Kidney (tissue), 14 donors: ENCODE measurements around the gene PPP1R3E. TPM values are rescaled to one million over a fixed set of nuclear protein-coding genes. Genes with fewer than 3 reads are reported as not detected.
A peak's percentile ranks its signal among the peaks of the same experiment; 100 is the strongest.

Experiments
- DNase-seq, 5 donors: peaks; one replicate each; pipeline ENCODE4 v3.0.0-alpha.2; 2013 to 2020
- FAIRE-seq: peaks from 2 replicates; lab custom pipeline; 2012; peaks lifted over from hg19 to GRCh38; lab: Jason Lieb, UNC
- H3K27ac ChIP-seq, 2 donors: one replicate each; pipeline ENCODE4 v1.7.0; 2013; ENCODE audit warnings: low read depth in 2 of 2, low read length in 2 of 2, inconsistent platforms in 1 of 2
- H3K27me3 ChIP-seq: one replicate; pipeline ENCODE4 v1.7.1; 2013; ENCODE audit warnings: low read length, inconsistent platforms; ENCODE audit not compliant: control insufficient read depth, insufficient read depth
- H3K36me3 ChIP-seq, 3 donors: one replicate each; pipeline versions ENCODE4 v1.7.0 to v1.7.1; 2013; ENCODE audit warnings: low read length in 3 of 3, control low read depth in 1 of 3, inconsistent platforms in 1 of 3; ENCODE audit not compliant: insufficient read depth in 3 of 3, control insufficient read depth in 2 of 3
- H3K4me1 ChIP-seq, 3 donors: one replicate each; pipeline versions ENCODE4 v1.7.0 to v1.7.1; 2013; ENCODE audit warnings: low read length in 3 of 3, inconsistent platforms in 1 of 3, low read depth in 1 of 3; ENCODE audit not compliant: control insufficient read depth in 2 of 3, insufficient read depth in 2 of 3
- H3K4me3 ChIP-seq, 3 donors: one replicate each; pipeline versions ENCODE4 v1.7.0 to v1.8.1; 2013; ENCODE audit warnings: low read length in 3 of 3, control low read depth in 1 of 3, inconsistent platforms in 1 of 3
- H3K9ac ChIP-seq, 3 donors: one replicate each; pipeline versions ENCODE4 v1.7.0 to v1.7.1; 2013; ENCODE audit warnings: low read length in 3 of 3, control low read depth in 1 of 3, inconsistent platforms in 1 of 3
- H3K9me3 ChIP-seq, 3 donors: one replicate each; pipeline versions ENCODE4 v1.7.0 to v1.7.1; 2013; ENCODE audit warnings: low read length in 3 of 3, control low read depth in 1 of 3, inconsistent platforms in 1 of 3; ENCODE audit not compliant: control insufficient read depth in 2 of 3, insufficient read depth in 1 of 3
- intact Hi-C: fragments of 100-400 bp; cut with DNase I; formaldehyde crosslinking; loops from one replicate; pipeline ENCODE4 v1.11.1; 2022
- polyA plus RNA-seq: library from polyadenylated mRNA; stranded (reverse); fragments of 350-450 nt; fragmentation: Illumina TruSeq; extraction: RNeasy Lipid Tissue Mini Kit (QIAGEN cat#74804); gene quantifications from one replicate; pipeline ENCODE4 v1.2.3, GENCODE V29; 2014; ENCODE audit warnings: low read depth, low replicate concordance; ENCODE audit not compliant: insufficient read depth
- total RNA-seq: library from RNA; stranded (reverse); fragmentation: NEBNext Ultra II Directional; extraction: Animal tissue kit (Norgen Biotek cat#: 25700); gene quantifications from one replicate; pipeline ENCODE4 v1.2.1, GENCODE V29; 2021
- TF ChIP-seq, protein P1 (sequence below): IDR thresholded peaks from 3 replicates; pipeline ENCODE4 v1.5.1; 2012; ENCODE audit warnings: mild to moderate bottlenecking, moderate library complexity, borderline replicate concordance; ENCODE audit not compliant: insufficient read depth; ENCODE audit errors: extremely low read depth
- donor health status: control.
- donor health status: control.
- donor health status: control.
- donor health status: control.
- donor health status: control.
- donor health status: DM: yes; HTN: yes; CAD: no.
- donor health status: Normal renal cell carcinoma (clear cell type).

The PPP1R3E gene
- total and polyA plus RNA-seq, 2 donors from 2014 or later, result 17.3 to 22.8 TPM

DNA sequence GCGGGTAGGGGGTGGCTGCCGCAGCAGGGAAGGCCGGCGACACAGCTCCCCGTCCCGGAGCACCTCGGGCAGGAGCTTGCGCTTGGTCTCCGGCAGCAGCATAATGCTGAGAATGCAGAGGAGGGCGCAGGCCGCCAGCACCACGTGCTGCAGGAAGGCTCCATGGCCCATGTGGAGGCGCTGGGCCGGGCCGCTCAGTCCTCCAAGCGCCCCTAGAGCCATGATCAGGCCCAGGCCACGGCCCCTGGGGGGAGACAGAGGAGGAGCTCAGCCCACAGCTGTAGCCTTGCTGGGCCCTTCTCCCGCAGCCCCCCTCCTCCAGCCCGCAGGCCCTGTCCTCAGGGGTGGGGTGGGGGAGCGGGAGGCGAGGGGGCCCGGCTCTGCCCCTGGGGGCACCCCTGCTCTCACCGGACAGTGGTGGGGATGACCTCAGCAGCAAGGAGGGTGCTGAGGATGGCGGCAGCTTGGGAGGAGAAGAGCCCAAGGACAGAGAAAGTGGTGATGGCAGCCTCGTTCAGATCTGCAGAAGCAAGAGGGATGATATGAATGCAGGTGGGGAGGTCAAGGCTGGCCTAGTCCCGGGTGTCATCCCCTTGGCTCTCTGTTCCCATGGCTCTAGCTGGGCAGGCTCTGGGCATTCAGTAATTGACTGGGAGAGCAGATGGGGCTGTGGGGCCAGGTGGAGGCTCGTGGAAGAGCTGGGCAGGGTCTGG is 44.2 kb upstream of the PPP1R3E start:
- no peak for FAIRE-seq

DNA sequence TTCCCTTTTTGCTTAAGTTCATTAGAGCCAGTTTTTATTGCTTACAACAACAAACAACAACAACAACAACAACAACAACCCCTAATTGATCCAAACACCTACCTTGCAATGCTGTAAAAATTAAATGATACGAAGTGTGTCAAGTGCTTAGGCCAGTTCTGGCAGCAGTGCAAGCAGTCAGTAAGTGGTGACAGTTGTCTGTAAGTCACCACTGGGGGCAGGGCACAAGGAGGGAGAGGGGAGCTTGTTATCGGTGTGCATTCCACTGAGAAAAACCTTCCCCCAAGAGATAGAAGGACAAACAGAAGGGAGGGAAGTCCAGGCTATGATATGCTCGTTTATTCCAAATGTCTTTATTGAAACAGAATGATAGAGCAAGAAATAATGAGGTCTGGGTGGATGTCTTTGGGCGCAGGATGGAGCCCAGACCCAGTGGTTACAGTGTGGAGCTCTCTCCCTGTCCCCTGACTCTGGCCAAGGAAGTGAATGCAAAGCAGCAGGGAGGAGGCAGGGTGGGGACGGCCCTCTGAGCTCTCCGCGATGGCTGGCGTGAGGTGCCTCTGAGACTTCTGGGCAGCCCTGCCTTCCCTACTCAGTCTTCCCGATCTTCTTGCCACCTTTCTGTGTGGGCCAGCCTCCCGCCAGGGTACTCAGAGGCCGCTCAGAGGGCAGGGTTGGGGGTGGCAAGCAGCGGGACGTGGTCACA is 43.5 kb upstream of the PPP1R3E start:
- DNase-seq (peak in 1 of 5 donors; percentile 73), FAIRE-seq (no peak)
- no peak overlapping the region for H3K27ac ChIP-seq
- H3K9ac ChIP-seq, result no peak overlapping the region
- TF ChIP-seq, protein P1, sequence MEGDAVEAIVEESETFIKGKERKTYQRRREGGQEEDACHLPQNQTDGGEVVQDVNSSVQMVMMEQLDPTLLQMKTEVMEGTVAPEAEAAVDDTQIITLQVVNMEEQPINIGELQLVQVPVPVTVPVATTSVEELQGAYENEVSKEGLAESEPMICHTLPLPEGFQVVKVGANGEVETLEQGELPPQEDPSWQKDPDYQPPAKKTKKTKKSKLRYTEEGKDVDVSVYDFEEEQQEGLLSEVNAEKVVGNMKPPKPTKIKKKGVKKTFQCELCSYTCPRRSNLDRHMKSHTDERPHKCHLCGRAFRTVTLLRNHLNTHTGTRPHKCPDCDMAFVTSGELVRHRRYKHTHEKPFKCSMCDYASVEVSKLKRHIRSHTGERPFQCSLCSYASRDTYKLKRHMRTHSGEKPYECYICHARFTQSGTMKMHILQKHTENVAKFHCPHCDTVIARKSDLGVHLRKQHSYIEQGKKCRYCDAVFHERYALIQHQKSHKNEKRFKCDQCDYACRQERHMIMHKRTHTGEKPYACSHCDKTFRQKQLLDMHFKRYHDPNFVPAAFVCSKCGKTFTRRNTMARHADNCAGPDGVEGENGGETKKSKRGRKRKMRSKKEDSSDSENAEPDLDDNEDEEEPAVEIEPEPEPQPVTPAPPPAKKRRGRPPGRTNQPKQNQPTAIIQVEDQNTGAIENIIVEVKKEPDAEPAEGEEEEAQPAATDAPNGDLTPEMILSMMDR, result no peak
- no peaks in the 10 kb centered on the region for H3K9me3 ChIP-seq
- no peak overlapping the region for H3K4me3 ChIP-seq
- intact Hi-C loops, result no loop called here
- H3K4me1 ChIP-seq, result no peaks in the 10 kb centered on the region
- no peaks in the 10 kb centered on the region for H3K36me3 ChIP-seq
- no peaks in the 10 kb centered on the region for H3K27me3 ChIP-seq

More for the DNA sequence above, 44.2 kb upstream of the PPP1R3E start:
- intact Hi-C loops, result no loop called here
- no peak overlapping the region for H3K27ac ChIP-seq
- no peaks in the 10 kb centered on the region for H3K36me3 ChIP-seq
- TF ChIP-seq, protein P1, result no peak
- H3K4me3 ChIP-seq, result no peak overlapping the region
- no peaks in the 10 kb centered on the region for H3K9me3 ChIP-seq
- peaks cover 0 to 2% (median 0%) of the 10 kb centered on the region in 3 donors for H3K4me1 ChIP-seq
- H3K27me3 ChIP-seq, result no peaks in the 10 kb centered on the region
- no peak for DNase-seq
- no peak overlapping the region for H3K9ac ChIP-seq

DNA sequence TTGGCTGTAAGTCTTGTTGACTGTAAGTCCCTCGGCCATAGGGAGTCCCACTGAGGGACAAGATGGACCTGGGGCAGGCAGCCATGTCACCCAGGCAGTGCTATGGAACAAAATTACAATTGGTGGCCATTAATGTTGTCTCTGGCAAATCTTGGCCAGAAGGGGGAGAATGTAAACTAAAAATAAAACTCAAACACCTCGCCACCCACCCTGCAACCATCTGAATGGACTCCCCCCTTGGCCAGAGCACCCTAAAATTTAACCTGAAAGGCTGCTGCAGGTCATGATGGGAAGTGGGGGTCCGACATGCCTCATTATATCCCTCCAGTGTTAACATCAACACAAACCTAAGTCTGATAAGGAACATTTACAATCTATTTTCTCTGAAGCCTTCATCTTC is 41.8 kb upstream of the PPP1R3E start:
- Histone ChIP-seq H3K4me1 (no peaks in the 10 kb centered on the region), H3K9ac (no peak overlapping the region), H3K27me3 (no peaks in the 10 kb centered on the region), H3K9me3 (no peaks in the 10 kb centered on the region), H3K4me3 (no peak overlapping the region), H3K36me3 (no peaks in the 10 kb centered on the region), H3K27ac (no peak overlapping the region)
- intact Hi-C loops, result no loop called here
- TF ChIP-seq, protein P1, result no peak
- FAIRE-seq, result no peak
- no peak for DNase-seq
